Epithelial cell of proximal tubule (primary cell): Measurements from ENCODE around the gene MARS1. TPM values are rescaled to one million over a fixed set of nuclear protein-coding genes. Genes with fewer than 3 reads are reported as not detected.

Experiments used
- DNase-seq: peaks from one replicate; pipeline ENCODE4 v3.0.0-alpha.2; 2011; ENCODE audit warnings: low read depth
- H3K4me3 ChIP-seq: 2 replicates; pipeline ENCODE4 v1.5.1; 2011; ENCODE audit warnings: low read depth, mild to moderate bottlenecking, low read length
- total RNA-seq: library from RNA; depleted of rRNA; stranded (reverse); fragments of >200 nt; gene quantifications from 2 replicates; pipeline ENCODE4 v1.2.3, GENCODE V29; 2015
- TF ChIP-seq, protein P1 (sequence below): conservative IDR thresholded peaks from 2 replicates; pipeline ENCODE4 v1.5.1; 2012; ENCODE audit warnings: low read depth, mild to moderate bottlenecking, low read length

MARS1 gene
- total RNA-seq, 1 donor from 2014 or later = 107 TPM

GRCh38 chr12:57464569-57464968 is 23.3 kb upstream of the MARS1 start:
- DNase-seq = no peak
- TF ChIP-seq, protein P1, sequence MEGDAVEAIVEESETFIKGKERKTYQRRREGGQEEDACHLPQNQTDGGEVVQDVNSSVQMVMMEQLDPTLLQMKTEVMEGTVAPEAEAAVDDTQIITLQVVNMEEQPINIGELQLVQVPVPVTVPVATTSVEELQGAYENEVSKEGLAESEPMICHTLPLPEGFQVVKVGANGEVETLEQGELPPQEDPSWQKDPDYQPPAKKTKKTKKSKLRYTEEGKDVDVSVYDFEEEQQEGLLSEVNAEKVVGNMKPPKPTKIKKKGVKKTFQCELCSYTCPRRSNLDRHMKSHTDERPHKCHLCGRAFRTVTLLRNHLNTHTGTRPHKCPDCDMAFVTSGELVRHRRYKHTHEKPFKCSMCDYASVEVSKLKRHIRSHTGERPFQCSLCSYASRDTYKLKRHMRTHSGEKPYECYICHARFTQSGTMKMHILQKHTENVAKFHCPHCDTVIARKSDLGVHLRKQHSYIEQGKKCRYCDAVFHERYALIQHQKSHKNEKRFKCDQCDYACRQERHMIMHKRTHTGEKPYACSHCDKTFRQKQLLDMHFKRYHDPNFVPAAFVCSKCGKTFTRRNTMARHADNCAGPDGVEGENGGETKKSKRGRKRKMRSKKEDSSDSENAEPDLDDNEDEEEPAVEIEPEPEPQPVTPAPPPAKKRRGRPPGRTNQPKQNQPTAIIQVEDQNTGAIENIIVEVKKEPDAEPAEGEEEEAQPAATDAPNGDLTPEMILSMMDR = no peak
- H3K4me3 ChIP-seq = no peak overlapping the region

DNA sequence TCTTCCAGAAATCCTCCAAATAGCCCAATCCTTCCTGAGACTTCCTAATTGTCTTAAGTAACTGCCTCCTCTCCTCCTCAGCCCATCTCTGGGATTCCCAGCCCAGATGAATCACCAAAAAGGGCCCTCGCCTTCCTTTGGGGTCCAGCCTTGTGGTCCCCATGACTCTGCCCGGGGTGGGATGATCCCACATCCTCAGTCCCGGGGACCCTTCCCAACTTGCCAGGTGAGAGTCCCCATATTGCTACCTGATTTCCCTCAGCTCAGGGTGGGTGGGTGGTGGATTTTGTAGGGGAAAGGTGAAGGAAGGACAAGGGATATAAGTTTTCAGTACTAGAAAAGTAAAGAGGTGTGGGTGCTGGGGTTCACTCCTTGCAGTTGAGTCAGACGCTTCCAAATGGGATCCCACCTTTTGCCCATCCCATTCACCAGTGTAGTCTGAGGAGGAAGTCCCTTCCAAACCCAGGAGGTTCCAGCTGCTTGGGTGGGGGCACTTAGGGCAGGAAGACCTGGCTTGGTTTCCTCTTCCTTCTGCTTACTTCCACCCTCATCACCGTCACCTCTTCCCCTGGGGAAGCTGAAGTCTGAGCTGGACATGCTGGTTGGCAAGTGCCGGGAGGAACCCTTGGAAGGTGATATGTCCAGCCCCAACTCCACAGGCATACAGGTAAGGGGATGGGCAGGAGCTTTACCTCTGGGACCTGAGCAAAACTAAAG is 22.7 kb upstream of the MARS1 start:
- no peak for DNase-seq
- no peak overlapping the region for H3K4me3 ChIP-seq
- TF ChIP-seq, protein P1 = no peak

DNA sequence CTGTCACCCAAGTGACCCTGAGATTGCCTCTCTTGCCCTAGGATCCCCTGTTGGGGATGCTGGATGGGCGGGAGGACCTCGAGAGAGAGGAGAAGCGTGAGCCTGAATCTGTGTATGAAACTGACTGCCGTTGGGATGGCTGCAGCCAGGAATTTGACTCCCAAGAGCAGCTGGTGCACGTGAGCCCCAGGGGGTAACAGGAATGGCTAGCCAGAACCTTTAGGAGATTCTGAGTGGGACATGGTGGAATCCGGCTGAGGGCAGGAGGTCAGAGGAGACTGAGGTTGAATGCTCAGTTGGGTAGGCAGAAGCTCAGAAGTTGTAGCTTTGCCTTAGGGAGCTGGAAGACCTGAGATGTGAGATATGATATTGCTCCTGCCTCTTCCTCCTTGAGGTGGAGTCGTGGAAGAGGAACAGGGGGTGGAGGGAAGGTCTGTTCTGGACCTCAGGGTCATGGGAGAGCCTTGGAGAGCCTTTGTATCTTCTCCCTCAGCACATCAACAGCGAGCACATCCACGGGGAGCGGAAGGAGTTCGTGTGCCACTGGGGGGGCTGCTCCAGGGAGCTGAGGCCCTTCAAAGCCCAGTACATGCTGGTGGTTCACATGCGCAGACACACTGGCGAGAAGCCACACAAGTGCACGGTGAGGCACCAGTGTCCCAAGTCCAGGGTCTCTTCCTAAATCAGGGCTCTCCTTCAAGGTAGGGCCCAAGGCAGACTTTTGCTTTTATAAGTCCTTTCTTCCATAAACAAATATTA is 21.9 kb upstream of the MARS1 start:
- TF ChIP-seq, protein P1 = no peak
- no peak for DNase-seq
- H3K4me3 ChIP-seq = no peak overlapping the region

- TF ChIP-seq, protein P1 = no peak
- DNase-seq = no peak
- no peak overlapping the region for H3K4me3 ChIP-seq
These were observed 20.5 kb upstream of the MARS1 start for GRCh38 chr12:57467212-57467874.

DNA sequence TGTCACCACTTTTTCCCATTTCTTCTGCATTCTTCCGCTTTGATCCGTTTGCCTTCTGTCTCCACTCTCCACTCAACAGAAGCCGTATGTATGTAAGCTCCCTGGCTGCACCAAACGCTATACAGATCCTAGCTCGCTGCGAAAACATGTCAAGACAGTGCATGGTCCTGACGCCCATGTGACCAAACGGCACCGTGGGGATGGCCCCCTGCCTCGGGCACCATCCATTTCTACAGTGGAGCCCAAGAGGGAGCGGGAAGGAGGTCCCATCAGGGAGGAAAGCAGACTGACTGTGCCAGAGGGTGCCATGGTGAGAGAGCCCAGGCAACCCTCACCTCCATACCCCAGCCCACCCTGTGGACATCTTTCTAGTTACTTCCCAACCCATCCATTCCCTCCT is 20.0 kb upstream of the MARS1 start:
- no peak for DNase-seq
- TF ChIP-seq, protein P1 = no peak
- no peak overlapping the region for H3K4me3 ChIP-seq

DNA sequence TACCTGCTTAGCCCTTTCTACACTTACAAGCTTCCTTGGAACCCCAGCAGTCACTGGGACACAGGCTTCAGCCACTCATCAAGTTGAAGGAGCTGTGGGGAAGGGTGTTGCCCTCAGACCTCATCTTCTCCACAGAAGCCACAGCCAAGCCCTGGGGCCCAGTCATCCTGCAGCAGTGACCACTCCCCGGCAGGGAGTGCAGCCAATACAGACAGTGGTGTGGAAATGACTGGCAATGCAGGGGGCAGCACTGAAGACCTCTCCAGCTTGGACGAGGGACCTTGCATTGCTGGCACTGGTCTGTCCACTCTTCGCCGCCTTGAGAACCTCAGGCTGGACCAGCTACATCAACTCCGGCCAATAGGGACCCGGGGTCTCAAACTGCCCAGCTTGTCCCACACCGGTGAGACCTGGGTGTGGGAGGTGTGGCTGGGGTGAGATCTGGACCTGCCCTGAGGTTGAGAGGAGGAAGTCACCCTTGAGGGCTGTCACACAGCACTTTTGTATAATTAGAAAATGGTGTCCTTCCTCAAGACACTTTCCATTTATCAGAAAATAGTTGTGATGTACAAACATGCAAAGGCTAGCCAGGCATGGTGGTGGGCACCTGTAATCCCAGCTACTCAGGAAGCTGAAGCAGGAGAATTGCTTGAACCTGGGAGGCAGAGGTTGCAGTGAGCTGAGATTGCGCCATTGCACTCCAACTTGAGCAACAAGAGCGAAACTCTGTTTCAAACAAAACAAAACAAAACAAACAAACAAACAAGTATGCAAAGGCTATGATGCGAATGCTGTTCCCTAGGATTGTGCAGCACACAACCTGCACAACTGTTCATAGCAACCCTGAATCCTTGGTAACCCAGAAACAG is 18.3 kb upstream of the MARS1 start:
- DNase-seq = no peak
- TF ChIP-seq, protein P1 = no peak
- no peak overlapping the region for H3K4me3 ChIP-seq
